Progenitor cell of endocrine pancreas (in vitro differentiated cells): ENCODE measurements around the gene GSTO2. TPM values are rescaled to one million over a fixed set of nuclear protein-coding genes. Genes with fewer than 3 reads are reported as not detected.
A peak's percentile ranks its signal among the peaks of the same experiment; 100 is the strongest.

Experiments used
- DNase-seq: peaks from one replicate; pipeline ENCODE4 v3.0.0; 2021; ENCODE audit warnings: low spot score; ENCODE audit not compliant: unreplicated experiment
- H3K27ac Mint-ChIP-seq: 2 replicates; pipeline ENCODE4 v1.8.0; 2021; ENCODE audit warnings: mild to moderate bottlenecking, moderate library complexity, mixed read lengths
- H3K27me3 Mint-ChIP-seq: 2 replicates; pipeline ENCODE4 v1.8.0; 2021; ENCODE audit warnings: mixed read lengths
- H3K36me3 Mint-ChIP-seq: 2 replicates; pipeline ENCODE4 v1.8.0; 2022; ENCODE audit warnings: mixed read lengths; ENCODE audit not compliant: insufficient read depth
- H3K4me1 Mint-ChIP-seq: 2 replicates; pipeline ENCODE4 v1.8.0; 2021; ENCODE audit warnings: low read depth, mixed read lengths
- H3K4me3 Mint-ChIP-seq: 2 replicates; pipeline ENCODE4 v1.8.0; 2021; ENCODE audit warnings: low read depth, mild to moderate bottlenecking, moderate library complexity, mixed read lengths
- H3K9me3 Mint-ChIP-seq: 2 replicates; pipeline ENCODE4 v1.8.0; 2021; ENCODE audit warnings: low read depth, mixed read lengths
- CTCF ChIP-seq: fragments of 200-600 bp; sonication (generic); IDR thresholded peaks from one replicate; pipeline ENCODE4 v1.5.0; 2021; ENCODE audit warnings: antibody characterized with exemption, mild to moderate bottlenecking; ENCODE audit not compliant: unreplicated experiment
- total RNA-seq: library from RNA; stranded (reverse); gene quantifications from 2 replicates; pipeline ENCODE4 v1.2.1, GENCODE V29; 2021

GSTO2 gene
- total RNA-seq, 1 donor from 2014 or later = 9.8 TPM

- Mint-ChIP-seq H3K4me1 (peaks cover 1% of the 10 kb centered on the region), H3K9me3 (peaks cover 5% of the 10 kb centered on the region)
These were observed 31.8 kb downstream of the GSTO2 start for GRCh38 chr10:104300736-104301292.

GRCh38 chr10:104301907-104302690 lies 33.1 kb downstream of the GSTO2 start:
- Mint-ChIP-seq H3K27me3 (peaks cover 5% of the 10 kb centered on the region), H3K36me3 (peaks cover 3% of the 10 kb centered on the region), H3K4me3 (no peak overlapping the region), H3K4me1 (peaks cover 1% of the 10 kb centered on the region), H3K27ac (no peak overlapping the region), H3K9me3 (peaks cover 5% of the 10 kb centered on the region)
- DNase-seq = no peak
- no peak for TF ChIP-seq CTCF

More at GRCh38 chr10:104300736-104301292, 31.8 kb downstream of the GSTO2 start:
- peaks cover 3% of the 10 kb centered on the region for H3K36me3 Mint-ChIP-seq
- DNase-seq = no peak
- H3K27me3 Mint-ChIP-seq = peaks cover 2% of the 10 kb centered on the region
- no peak overlapping the region for H3K4me3 Mint-ChIP-seq
- TF ChIP-seq CTCF = no peak
- peak overlapping the region; percentile 84 for H3K27ac Mint-ChIP-seq

- Mint-ChIP-seq H3K4me1 (peaks cover 1% of the 10 kb centered on the region), H3K4me3 (no peak overlapping the region), H3K36me3 (peaks cover 3% of the 10 kb centered on the region), H3K27me3 (peaks cover 5% of the 10 kb centered on the region), H3K27ac (no peak overlapping the region), H3K9me3 (peaks cover 5% of the 10 kb centered on the region)
- no peak for DNase-seq
- no peak for TF ChIP-seq CTCF
These were observed 34.8 kb downstream of the GSTO2 start for GRCh38 chr10:104303594-104304355.

- peaks cover 5% of the 10 kb centered on the region for H3K27me3 Mint-ChIP-seq
- H3K4me3 Mint-ChIP-seq = no peak overlapping the region
- peaks cover 5% of the 10 kb centered on the region for H3K9me3 Mint-ChIP-seq
- peaks cover 1% of the 10 kb centered on the region for H3K4me1 Mint-ChIP-seq
- peaks cover 3% of the 10 kb centered on the region for H3K36me3 Mint-ChIP-seq
- no peak overlapping the region for H3K27ac Mint-ChIP-seq
- DNase-seq = no peak
- TF ChIP-seq CTCF = no peak
These were observed 35.4 kb downstream of the GSTO2 start for GRCh38 chr10:104304356-104304745.

GRCh38 chr10:104304927-104305326 lies 35.9 kb downstream of the GSTO2 start:
- no peak overlapping the region for H3K4me3 Mint-ChIP-seq
- no peak overlapping the region for H3K27ac Mint-ChIP-seq
- peaks cover 5% of the 10 kb centered on the region for H3K9me3 Mint-ChIP-seq
- H3K27me3 Mint-ChIP-seq = peaks cover 5% of the 10 kb centered on the region
- H3K36me3 Mint-ChIP-seq = peaks cover 3% of the 10 kb centered on the region
- H3K4me1 Mint-ChIP-seq = peaks cover 1% of the 10 kb centered on the region
- TF ChIP-seq CTCF = no peak
- no peak for DNase-seq
